Renal cortex interstitium (tissue), 11 donors: ENCODE data around the gene USP44. TPM values are rescaled to one million over a fixed set of nuclear protein-coding genes. Genes with fewer than 3 reads are reported as not detected.
A peak's percentile ranks its signal among the peaks of the same experiment; 100 is the strongest.

Experiments
- DNase-seq, 11 donors: peaks; one replicate each; pipeline ENCODE4 v3.0.0-alpha.2; 2013; ENCODE audit warnings: low read depth in 9 of 11, low spot score in 4 of 11; ENCODE audit errors: extremely low read depth in 1 of 11
- polyA plus RNA-seq, 3 donors: library from polyadenylated mRNA; unstranded; fragments of 120-200 nt; gene quantifications; one replicate each; pipeline ENCODE4 v1.2.1, GENCODE V29; 2013; ENCODE audit not compliant: insufficient read length in 3 of 3

The USP44 gene
- polyA plus RNA-seq, 3 donors, result 1.8 to 2.6 (median 2.0) TPM

DNA sequence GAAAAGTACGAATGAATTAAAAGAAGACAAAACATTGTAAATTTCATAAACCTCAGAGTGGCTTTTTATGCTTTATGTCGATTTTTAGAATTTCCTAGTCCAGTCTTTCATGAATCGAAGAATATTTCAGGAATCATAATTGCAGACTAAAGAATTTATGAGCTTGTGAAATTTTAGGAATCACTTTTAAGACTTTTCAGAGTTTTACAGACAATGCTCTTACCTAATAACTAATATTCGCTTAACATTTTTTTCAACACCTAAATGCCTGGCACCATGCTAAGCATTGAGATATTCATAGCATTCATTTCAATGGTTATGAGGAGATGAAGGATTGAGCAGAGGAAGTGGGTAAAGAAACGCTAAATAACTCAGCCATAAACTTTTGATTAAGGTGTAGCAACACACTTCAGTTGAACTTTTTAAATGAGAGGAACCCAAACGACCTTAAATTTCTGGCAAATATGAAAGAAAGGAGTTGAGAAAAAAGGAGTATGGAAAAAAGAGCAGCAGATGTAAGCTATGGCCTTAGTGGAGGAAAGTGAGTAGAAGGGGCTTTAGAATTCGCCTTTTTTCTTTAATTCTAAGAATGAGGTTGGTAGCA, 739 bp upstream of the USP44 start:
- no peak for DNase-seq

DNA sequence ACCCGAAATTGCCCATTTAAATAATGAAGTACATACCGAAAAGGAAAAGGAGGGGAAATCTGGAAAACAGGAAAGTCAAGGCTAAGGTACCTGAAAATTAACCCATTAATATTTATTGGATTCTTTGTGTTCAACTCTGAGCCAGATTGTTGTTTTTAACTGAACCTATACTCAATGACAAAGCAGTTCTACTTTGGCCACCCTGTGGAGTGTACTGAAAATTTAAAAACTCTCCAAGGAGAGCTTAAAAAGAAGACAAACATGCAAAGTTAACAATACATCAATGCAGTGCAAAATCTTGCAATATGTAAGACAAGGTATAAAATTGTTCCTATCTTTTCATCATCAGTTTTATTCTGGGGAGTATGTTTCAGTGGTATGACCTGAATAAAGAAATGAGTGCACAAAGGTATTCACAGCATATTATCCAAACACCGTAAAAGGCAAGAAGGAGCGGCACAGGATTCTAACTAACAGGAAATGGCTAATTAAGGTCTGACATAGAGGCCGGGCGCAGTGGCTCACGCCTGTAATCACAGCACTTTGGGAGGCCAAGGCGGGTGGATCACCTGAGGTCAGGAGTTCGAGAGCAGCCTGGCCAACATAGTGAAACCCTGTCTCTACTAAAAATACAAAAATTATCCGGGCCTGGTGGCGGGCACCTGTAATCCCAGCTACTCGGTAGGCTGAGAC, 1.7 kb downstream of the USP44 start:
- DNase-seq, result no peak

DNA sequence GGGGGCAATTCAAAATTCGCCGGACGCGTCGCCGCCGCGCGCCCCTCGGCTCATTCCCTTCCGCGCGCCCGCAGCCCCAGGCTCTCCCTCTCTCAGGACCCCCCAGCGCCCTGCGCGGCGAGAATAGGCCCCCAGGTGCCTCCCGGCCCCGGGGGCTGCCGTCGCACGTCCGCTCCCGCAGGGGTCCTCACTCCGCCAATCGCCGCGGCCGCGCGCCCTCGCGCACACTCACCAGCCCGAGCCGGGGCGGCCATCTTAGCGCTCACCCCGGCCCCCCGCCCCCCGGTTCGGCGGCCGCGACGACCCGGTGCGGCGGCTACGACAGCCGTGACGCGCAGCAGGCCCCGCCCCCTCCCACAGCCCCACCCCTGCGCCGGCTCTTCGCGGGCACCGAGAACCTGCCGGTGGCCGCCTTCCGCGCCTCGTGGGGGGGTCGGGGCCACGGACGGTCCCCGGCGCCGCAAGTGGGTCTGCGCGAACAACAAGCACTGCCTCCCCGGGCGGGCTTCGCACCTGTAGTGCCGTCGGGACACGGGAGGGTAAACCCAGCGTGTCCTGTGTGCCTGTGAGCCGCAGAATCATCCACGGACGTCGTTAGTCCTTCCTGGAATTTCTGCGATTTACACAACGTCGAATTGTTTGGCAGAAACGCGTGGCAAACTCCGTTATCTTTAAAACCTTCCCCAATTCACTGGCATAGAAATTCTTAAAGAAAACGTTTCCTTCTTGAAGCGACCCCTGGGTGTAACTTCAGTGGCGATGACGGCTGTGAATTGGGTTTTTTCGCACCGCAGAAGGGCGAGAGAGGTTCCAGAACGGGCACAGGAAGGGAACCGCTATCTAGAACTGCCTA, 2.5 kb downstream of the USP44 start:
- DNase-seq, result peak in 3 of 11 donors; percentile 39 to 44 (median 42)

DNA sequence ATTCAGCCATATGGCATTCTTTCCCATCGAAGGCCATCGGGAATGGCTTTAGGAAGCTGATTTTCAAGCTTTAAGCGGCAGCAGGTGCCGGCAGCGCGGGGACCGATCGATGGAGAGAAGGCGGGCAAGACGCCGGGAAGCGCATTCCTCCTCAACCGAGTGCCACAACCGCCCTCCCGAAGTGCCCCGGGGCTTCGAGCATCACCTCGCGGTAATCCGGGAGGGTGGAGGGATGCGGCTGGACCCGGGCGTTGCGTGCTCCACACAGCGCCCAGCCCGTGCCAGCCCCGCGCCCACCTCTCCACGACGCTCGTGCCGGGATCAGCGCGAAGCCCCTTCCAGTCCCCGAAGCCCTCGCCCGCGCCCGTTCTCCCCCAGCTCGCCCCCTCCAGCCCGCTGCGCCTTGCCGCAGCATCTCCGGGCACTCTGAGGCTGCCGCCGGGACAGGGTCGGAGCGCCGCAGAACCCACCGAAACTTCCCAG, 3.2 kb downstream of the USP44 start:
- no peak for DNase-seq

DNA sequence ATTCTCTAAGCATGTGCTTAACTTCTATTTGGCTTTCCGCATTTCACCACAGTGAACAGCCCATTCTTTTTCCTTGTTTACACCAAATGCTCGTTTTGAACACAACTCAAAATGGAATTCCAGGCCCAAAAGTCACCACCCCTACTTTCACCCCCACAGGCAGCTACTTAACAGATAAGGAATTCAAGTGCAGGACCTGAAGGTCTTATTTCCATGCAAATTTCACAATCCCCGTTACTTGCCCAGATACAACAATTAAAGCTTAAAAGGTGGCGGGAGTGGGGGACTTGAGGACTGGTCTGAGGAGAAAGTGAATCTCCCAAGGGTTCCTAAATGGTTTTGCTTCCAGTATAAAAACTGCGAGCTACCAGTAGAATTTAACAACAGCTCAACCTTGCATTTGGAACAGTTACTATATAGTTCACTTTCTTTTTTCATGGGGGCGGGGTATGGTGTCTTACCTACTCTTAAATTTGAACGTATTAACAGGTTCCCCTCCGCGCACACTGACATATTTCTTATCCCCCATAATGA, 3.7 kb downstream of the USP44 start:
- no peak for DNase-seq

DNA sequence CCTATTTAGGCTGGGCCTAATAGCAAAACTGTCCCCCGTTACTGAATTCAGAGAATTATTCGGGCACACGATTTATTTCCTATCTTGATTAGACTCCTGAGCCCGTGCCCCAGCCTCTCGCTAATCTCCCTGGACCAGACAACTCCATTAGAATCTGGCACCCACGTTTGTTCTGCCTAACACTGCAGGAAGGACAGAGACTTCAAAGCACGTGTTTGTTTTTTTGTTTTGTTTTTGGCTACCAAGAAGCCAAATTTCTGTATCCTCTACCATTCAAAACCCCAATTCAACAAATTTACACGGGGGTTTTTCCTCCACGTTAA, 4.8 kb downstream of the USP44 start:
- no peak for DNase-seq

DNA sequence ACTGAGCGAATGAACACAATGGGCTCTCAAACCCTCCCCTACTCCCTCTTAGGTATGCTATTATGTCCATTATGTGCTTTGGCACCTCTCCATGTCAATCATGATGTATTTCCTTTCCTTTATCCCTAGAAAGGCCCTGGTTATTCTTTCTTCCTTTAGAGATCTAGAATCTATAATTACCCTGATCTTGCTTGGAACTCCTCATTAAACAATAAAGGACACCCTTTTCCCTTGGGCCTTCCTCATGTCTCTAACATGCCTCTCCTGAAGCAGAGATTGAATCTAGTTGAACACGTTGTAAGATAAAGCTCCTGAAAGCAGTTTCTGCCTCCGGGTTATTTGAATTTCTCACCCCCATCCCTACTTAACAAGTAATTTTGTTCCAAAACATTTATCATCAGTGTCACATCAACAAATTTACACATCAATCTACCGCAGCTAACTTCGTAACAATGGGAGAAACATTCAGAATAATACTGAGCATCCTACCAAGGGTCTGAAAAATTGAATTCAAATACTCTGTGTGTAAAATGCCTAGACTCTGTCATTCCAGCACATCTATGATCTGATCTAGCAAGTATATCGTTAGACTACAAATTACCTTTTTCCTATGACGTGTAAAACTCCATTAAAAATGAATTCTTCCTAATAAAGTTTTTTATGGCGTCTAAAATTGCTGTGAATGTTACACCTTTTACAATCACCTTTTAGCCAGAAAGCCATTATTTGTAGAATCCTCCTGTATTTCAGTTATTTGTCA, 5.4 kb downstream of the USP44 start:
- DNase-seq, result no peak

DNA sequence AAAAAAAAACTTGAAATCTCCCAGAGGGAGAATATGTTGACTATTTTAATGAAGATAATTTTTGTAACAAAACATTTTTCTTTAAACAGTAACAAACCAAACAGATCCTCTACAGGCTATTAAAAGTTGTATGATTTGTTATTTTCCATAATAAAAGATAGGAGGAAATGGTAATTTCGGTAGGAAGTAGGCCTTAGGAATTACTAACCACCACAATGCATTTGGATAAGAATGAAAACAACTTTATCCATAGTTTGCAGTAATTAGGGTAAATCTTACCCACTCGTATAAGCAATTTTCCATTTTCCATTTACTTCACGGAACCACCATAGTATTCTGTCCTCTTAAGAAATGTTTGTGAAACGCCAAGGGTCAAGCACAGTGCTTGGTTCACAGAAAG, 6.0 kb downstream of the USP44 start:
- DNase-seq, result no peak

DNA sequence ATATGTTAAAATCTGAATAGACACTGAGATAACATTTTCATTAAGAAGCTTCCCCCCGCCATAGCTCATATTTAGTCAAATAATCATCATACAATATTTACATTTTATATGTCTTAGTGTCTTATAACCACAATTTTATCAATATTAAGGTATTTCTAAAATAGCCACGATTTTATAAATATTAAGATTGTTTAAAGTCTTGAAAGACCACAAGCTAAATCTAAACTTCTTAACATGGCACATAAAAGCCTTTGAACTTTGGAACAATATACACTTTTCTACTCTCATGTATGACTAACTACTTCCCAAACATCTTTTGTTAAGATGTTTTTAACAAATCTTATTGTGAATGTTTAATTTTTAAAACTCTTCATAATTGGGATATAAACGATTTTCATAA, 6.5 kb downstream of the USP44 start:
- DNase-seq, result no peak

DNA sequence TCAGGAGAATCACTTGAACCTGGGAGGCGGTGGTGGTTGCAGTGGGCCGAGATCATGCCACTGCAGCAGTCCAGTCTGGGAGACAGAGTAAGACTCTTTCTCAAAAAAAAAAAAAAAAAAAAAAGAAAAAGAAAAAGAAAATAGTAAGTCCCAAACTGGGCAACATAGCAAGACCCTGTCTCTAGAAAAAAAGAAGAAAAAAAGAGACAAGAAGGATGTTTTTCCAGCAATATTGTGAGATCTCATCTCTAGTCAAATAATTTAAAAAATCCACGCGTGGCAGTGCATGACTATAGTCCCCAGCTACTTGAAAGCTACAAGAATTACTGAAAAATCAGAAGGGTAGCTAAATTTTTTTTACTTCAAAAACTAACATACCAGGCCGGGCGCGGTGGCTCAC, 8.0 kb downstream of the USP44 start:
- DNase-seq, result no peak

DNA sequence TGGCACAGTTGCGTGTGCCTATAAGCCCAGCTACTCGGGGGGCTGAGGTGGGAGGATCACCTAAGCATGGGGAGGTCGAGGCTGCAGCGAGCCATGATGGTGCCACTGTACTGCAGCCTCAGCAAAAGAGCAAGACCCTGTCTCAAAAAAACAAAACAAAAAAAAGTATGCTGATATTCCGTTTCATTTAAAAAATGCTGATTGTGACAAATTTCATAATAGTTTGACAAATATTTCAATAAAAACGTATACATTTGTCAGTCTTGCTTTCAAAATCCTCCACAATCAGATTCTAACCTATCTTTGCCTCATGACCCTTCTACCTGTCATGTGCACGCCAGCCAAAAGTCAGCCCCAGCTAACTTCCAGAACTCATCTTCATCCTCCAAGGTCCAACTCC, 9.8 kb downstream of the USP44 start:
- DNase-seq, result no peak

DNA sequence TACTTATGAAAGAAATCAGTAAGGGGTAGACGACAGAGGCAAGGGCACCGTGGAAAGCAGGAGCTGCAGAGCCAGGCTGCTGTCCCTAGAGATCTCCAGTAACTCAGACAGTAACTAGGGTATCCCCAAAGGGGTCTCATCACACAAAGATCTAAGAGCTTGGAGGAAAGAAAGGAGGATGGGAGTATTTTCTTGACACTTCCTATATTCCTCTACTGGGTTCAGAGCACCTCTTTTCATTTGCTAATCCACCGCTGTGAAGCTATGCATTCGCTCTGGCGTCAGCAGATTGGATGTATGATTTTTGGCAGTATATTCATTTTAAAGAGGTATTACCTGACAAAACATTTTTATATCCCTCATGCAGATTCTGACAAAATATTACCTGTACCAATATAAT, 12.6 kb downstream of the USP44 start:
- DNase-seq, result no peak

DNA sequence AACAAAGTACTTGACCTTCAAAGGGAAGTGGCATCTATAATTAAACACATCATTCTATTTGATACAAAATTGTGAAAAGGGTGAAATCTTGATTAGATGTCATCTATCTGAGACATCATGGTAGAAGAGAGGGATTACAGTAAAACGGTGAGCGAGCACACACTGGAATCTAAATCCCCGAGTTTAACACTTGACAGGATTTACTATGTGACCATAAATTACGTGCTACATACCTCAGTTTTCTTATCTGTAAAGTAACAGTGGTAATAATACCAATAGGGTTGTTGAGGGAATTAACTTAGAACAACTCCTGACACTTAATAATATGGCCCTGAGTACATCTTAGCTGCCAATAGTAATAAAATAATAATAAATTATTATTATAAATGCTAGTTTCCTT, 13.3 kb downstream of the USP44 start:
- DNase-seq, result no peak

DNA sequence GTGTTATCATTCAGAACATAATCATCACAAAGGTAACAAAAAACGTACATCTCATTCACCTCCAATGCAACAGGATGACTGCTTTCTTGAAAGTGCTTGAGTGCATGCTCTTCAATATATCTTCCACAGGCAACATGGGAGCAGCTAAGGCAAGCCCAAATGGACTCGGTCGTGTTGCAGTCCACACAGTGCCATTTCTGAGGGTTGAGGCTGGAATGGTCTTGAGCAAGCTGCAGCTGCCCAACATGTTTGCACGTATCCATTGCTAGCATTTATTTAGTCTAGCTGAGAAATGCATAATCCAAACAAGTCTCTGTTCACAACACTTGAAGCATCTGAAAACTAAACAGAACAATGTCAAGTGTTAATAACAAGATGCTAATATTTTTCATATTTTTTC, 17.3 kb downstream of the USP44 start:
- DNase-seq, result no peak

DNA sequence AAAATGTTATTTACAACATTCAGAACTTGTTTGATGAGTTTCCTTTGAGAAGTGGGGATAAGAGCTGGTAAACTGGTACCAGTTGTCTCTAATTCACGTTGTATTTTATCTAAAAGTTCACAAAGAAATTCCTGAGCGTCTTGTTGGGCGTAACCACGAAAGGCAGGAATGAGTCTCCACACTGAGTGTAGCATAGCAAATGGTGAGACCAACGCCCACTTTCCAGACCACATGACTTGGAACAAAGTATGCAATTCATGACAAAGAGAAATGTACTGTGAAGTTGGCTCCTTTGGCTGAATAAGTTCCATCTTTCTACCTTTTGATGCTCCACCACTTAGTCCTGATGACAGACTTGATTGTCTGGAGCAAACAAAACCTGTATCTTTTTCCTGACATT, 18.4 kb downstream of the USP44 start:
- DNase-seq, result no peak

DNA sequence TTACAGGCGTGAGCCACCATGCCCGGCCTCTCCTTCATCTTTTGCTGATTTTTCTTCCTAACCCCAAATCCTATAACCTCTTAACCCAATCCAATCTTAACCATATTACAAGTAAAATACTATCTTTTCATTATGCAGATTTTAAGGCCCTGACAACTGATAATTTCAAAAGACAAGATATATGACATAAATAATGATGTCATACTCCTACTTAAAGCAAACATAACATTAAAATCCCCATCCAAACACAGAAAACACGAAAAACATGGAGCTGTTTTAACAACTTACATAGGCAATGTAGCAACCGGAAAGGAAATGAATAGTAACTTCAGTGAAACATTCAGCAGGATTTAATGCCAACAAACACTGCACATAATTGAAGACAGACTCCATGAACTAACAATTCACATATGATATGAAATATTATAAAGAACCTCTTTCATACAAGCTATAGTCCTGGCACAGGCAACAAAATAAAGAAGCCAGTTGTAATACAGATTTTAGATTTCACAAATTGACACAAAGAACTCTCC, 21.5 kb downstream of the USP44 start:
- DNase-seq, result no peak

DNA sequence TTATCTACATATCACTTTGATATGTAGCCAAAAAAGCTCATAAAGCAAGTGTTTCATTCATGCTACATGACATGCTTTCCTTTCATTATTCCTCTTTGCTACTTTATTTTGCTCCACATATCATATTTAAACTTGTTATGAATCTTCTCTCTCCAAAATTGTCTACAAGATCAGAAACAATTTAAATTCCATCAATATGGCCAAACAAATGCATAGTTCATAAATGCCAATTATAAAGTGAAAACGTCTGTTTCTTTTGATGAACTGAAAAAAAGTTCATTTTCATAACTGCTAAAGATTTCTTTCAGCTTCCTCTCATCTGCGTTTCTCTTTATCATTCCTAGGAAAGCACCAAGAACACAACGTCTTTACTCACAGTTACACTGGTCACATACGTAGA, 22.8 kb downstream of the USP44 start:
- no peak for DNase-seq

DNA sequence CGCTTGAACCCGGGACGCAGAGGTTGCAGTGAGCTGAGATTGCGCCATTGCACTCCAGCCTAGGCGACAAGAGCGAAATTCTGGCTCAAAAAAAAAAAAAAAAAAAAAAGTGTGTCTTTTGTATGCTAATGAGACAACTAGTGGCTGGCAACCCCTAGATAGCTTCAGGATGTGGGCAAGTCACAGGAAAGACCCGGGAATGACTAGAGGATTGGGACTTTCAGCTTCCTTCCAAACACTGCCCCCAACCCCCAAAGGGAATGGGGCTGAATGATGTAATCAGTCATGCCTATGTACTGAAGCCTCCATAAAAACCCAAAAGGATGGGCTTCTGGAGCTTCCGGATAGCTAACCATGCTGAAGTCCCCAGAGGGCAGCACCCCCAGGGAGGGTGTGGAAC, 28.6 kb downstream of the USP44 start:
- DNase-seq, result no peak

DNA sequence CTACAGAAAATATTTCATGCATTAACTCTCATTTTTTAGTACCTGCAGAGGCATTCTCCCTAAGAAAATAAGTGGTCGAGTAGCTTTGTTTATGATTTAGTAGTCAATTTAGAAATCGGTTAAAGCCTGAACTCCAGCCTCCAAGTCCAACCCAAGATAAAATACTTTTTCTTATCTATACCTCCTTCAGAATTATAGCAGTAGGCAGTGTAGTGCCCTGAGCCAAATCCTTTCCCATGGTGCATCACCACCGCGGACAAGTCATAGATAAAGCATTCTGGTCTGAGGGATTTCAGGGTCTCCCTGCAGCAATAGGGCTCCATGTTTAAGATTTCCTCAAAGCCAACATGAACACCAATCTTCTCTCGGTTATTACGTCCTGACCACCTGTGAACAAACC, 30.5 kb downstream of the USP44 start:
- no peak for DNase-seq
